Calu3 (cell line): ENCODE measurements around the gene HAUS8. TPM values are rescaled to one million over a fixed set of nuclear protein-coding genes. Genes with fewer than 3 reads are reported as not detected.

ENCODE experiments used
- BruUV-seq: library from RNA; stranded (reverse); fragments of 400-500 nt; replicated peaks from 2 replicates; lab custom pipeline; 2021; lab: Mats Ljungman, UMichigan
- CTCF ChIA-PET: fragments of 300-600 bp; sonication (Branson Sonifier 250); formaldehyde crosslinking; loops from one replicate; lab custom pipeline; 2022; ENCODE audit warnings: antibody characterized with exemption; lab: Charles Lee
- DNase-seq: peaks from one replicate; pipeline ENCODE4 v3.0.0; 2022
- H3K27ac Mint-ChIP-seq: one replicate; pipeline ENCODE4 v1.8.0; 2022; ENCODE audit warnings: mixed read lengths; ENCODE audit not compliant: unreplicated experiment
- H3K27me3 Mint-ChIP-seq: one replicate; pipeline ENCODE4 v1.8.0; 2022; ENCODE audit warnings: mixed read lengths; ENCODE audit not compliant: unreplicated experiment
- H3K36me3 Mint-ChIP-seq: one replicate; pipeline ENCODE4 v1.8.0; 2022; ENCODE audit warnings: mild to moderate bottlenecking, moderate library complexity, mixed read lengths; ENCODE audit not compliant: insufficient read depth, unreplicated experiment
- H3K4me1 Mint-ChIP-seq: one replicate; pipeline ENCODE4 v1.8.0; 2022; ENCODE audit warnings: mild to moderate bottlenecking, low read depth, mixed read lengths; ENCODE audit not compliant: unreplicated experiment
- H3K4me3 Mint-ChIP-seq: one replicate; pipeline ENCODE4 v1.8.0; 2022; ENCODE audit warnings: mild to moderate bottlenecking, low read depth, moderate library complexity, mixed read lengths; ENCODE audit not compliant: unreplicated experiment
- H3K9me3 Mint-ChIP-seq: one replicate; pipeline ENCODE4 v1.8.0; 2022; ENCODE audit warnings: low read depth, mixed read lengths; ENCODE audit not compliant: unreplicated experiment
- CTCF ChIP-seq: fragments of 200-600 bp; IDR thresholded peaks from one replicate; pipeline ENCODE4 v1.8.0; 2022; ENCODE audit warnings: antibody characterized with exemption; ENCODE audit not compliant: unreplicated experiment
- intact Hi-C: fragments of 100-400 bp; cut with micrococcal nuclease; formaldehyde crosslinking; loops from one replicate; pipeline ENCODE4 v1.10.0; 2022; ENCODE audit not compliant: unreplicated experiment
- total RNA-seq: library from RNA; stranded (reverse); gene quantifications from 2 replicates; pipeline ENCODE4 v1.2.3, GENCODE V29; 2022

HAUS8 gene
- total RNA-seq, 1 experiment from 2014 or later = 20.5 TPM

- no TSS peak for BruUV-seq
- TF ChIP-seq CTCF = no peak
- Mint-ChIP-seq H3K36me3 (peaks cover 6% of the 10 kb centered on the region), H3K9me3 (no peaks in the 10 kb centered on the region), H3K27me3 (no peaks in the 10 kb centered on the region), H3K4me1 (no peaks in the 10 kb centered on the region), H3K4me3 (no peak overlapping the region), H3K27ac (no peak overlapping the region)
- intact Hi-C loops = no loop called here
- CTCF ChIA-PET = no interaction called here
- DNase-seq = no peak
These were observed 17.0 kb downstream of the HAUS8 start for GRCh38 chr19:17058236-17058635.

GRCh38 chr19:17055636-17056035 lies 19.6 kb downstream of the HAUS8 start:
- Mint-ChIP-seq H3K27ac (no peak overlapping the region), H3K36me3 (peaks cover 10% of the 10 kb centered on the region), H3K4me3 (no peak overlapping the region), H3K9me3 (no peaks in the 10 kb centered on the region), H3K4me1 (no peaks in the 10 kb centered on the region), H3K27me3 (no peaks in the 10 kb centered on the region)
- CTCF ChIA-PET = no interaction called here
- TF ChIP-seq CTCF = no peak
- no peak for DNase-seq
- no TSS peak for BruUV-seq
- intact Hi-C loops = no loop called here

GRCh38 chr19:17054746-17055145 lies 20.5 kb downstream of the HAUS8 start:
- no peak for TF ChIP-seq CTCF
- BruUV-seq = no TSS peak
- Mint-ChIP-seq H3K27ac (no peak overlapping the region), H3K36me3 (peaks cover 8% of the 10 kb centered on the region), H3K4me3 (no peak overlapping the region), H3K4me1 (no peaks in the 10 kb centered on the region), H3K27me3 (no peaks in the 10 kb centered on the region), H3K9me3 (no peaks in the 10 kb centered on the region)
- no peak for DNase-seq
- intact Hi-C loops = no loop called here
- CTCF ChIA-PET = no interaction called here

GRCh38 chr19:17052439-17052838 lies 22.8 kb downstream of the HAUS8 start:
- Mint-ChIP-seq H3K9me3 (no peaks in the 10 kb centered on the region), H3K27me3 (no peaks in the 10 kb centered on the region), H3K4me1 (no peaks in the 10 kb centered on the region), H3K36me3 (peaks cover 4% of the 10 kb centered on the region), H3K4me3 (no peak overlapping the region), H3K27ac (no peak overlapping the region)
- BruUV-seq = no TSS peak
- peak; percentile 43 for TF ChIP-seq CTCF
- intact Hi-C loops = no loop called here
- peak; percentile 28 for DNase-seq
- CTCF ChIA-PET = interaction anchor here (0.7 to 1.4 kb wide), 5 partner anchors 11 to 338 kb away, joined by 3 to 7 read pairs (median 5); no protein-coding TSS in a partner anchor
